Stimulated activated CD8-positive, alpha-beta memory T cell treated with anti-CD3 and anti-CD28 coated beads, Interleukin-7, amount 100 ng/mL, for 1 hour (primary cell): ENCODE results near the gene MRPL36.
"Not testable (repeated sequence)": the region's sequence is repeated elsewhere in the genome, so short reads cannot be mapped to it uniquely, and the experiment has no call there.

Experiments used
- DNase-seq, 2 donors: peaks; one replicate each; pipeline ENCODE4 v3.0.0-alpha.2; 2020; ENCODE audit warnings: low read depth in 2 of 2

The MRPL36 gene

DNA sequence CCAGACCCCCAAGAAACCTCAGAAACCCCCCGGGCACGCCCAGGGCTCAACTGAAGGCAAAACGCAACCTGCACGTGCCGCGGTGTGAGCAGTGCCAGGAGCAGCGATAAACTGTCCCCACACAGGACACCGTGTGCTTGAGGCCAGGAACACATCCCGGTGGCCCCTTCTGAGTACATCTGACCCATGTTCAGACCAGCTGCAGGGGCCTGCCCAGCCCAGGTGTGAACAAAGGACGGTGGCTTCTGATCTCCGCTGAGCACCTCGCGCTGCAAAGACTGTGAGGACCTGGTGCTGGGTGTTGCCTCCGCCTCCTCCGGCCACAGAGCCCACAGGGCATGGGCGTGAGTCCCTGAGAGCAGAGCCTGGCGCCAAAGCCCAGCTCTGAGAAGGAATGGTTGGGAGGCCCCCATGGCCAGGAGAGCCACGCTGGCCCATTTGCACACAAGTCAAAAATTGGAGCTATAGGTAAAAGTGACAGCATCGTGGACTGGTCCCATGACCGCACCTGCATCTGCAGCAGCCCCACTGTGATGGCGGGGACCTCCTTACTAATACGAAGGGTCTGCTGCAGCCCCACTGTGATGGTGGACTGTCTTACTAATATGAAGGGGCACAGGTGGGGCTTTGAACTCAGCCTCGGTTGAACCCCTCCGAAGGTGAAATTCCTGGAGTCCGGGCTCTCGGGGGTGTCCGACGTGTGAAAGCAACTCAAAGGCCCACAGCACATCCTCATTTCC is 33.0 kb upstream of the MRPL36 start:
- no peak for DNase-seq

DNA sequence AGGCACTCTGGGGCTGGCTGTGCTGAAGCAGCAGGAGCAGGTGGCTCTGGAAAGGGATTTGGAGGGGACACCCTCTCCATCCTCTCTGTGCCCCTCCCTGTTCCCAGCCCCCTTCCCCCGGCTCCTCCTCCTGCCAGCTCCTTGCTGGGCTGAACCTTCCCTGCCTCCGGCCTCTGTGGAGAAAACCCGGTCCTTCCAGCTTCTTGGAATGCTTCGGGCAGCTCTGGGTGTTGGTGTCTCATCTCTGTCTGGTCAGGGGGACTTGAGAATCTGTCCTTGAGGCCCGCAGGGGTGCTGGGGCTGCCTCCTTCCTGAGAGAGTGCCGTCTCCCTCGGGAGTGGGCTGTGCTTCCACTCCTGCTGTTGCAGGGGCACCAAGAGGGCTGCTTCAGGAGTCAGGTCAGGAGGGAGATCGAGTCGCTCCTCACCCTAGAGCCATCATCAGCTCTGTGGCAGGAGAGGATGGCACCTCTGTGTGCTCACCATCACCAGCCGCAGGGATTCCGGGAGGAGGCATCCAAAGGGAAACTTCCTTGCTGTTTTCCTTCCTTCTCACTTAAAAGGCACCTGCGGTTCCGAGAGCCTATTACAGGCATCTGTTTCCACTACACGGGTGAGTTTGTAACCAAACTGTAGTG is 32.2 kb upstream of the MRPL36 start:
- no peak for DNase-seq

DNA sequence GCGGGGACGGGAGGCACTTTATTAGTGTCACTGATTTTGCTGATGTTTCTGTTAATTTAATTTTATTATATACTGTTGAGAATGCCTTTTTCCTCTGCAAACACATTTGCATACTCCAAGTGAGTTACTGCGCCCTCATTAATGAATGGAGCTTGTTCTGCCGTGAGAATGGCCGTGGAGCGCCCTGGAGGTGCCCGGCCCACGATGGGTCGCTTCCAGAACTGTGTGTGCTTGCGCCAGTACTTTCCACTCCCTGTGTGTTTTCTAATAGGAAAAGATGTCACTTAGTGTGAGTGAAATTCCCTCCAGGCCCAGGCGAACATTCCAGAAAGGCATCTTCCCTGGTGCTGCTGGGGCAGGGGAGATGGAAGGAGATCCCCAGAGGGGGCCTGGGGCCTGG is 31.6 kb upstream of the MRPL36 start:
- no peak for DNase-seq

DNA sequence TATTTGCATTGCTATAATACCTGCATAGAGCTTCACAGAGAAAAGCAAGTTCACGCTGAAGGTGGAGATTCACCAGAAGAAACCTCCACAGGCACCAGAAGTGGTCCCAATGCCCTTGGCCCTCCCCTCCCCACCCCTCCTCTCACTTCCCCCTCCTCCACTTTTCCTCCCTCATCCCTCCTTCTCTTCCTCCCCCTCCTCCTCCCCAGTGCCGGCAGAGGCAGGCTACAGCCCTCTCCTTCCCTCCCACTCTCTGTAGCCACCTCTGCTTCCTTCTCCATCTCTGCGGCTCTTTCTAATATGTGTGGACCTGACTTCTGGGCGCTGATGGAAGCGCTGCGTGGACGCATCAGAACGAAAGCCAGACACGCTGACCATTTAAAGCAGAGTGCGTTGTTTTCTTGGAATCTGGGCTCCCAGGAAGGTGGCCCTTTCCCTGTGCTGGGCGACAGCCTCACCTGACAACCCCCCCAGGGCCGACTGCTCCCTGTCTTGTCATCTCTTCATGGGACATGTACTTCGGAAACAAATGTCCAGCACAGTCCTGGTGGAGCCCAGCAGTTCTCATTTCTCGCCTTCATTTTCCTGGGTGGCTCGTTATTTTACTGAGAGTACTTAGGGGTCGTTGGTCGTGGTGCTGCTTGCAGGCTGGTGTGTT is 31.1 kb upstream of the MRPL36 start:
- no peak for DNase-seq

DNA sequence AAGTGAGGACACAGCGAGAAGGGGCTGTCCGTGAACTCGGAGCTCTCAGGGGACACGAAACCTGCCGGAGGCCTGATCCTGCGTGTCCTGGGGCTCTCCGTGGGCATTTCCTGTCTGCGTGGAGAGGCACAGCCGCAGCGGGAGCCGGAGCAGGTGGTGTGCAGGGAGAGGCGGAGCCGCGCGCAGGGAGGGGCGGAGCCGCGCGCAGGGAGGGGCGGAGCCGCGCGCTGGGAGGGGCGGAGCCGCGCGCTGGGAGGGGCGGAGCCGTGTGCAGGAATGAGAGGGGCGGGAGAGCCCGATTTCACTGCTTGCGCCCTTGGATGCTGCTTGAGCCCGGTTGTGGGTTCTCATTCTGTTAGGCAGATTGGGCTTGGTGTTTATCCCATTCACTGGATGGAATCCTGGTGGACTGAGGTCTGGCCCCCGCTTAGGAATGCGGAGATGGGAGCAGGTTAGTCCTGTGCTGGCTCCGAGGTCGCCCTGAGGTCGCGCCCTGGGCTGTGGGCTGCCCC is 28.3 kb upstream of the MRPL36 start:
- no peak for DNase-seq

DNA sequence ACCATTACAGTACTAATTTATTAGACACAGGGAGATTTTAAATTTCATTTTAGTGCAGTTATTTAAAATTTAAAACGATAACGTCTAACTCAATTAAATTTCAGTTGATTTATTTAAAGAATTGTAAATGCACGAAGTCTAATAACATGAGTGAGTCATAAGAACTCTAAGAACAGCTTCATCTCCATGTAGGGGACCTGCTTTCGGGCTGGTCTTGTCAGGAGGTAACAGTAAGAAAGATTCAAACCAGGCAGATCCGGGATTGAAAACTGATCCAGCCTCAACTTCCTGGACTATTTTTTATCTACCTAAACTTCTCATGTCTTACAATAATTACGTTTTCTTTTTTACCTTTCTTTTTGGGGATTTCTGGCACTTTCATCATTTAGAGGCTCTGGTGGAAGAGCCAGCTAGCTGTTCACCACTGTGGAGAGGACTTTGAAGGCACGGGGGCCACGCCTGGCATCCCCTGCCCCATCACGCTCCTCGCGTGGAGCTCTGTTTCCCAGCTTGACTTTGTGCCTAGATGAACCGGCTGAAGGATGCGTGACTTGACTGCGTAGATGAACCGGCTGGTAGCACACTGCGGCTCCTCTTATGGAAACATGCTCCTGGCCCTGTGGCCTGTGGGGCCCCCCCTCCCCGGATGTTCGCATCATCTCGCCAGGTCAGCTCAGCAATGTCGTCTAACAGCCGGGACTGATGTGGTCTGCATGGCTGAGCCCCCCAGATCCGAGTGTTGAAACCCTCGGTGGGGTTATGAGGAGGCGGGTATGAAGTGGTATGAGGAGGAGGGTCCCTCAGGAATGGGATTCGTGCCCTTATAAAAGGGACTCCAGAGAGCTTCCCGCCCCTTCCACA is 27.6 kb upstream of the MRPL36 start:
- no peak for DNase-seq

DNA sequence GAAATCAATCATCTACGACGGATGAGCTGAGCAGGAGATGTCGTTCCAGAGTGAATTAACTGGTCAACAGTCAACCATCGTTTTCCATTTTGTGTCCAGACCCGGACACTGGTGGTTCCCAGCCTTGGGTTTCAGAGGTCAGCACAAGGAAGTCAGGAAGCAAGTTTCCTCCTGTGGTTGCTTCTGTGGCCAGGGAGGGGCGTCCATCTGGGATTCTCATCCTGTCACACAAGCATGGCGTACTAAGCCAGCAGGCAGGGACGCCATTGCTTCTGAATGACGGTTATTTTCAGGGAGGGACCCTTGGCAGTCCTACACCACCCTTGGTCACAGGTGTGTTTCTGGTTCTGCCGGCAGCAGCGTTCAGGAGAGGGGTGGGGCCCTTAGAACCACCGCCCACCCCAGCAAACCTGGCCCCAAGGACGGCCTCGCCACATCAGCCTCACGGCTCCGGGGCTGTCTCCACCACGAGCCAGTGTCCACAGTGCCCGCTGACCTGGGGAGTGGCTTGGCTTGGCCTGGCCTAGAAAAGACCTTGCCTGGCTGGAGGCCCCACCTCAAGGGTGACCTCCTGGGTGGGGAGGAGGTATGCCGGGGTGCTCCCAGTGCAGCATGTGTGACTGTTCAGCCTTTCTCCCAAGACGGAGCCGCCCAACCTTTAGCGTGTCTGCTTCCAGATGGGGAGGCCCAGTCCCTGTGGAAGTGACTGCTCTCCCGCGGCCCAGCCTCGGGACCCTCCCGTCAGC is 26.8 kb upstream of the MRPL36 start:
- DNase-seq = no peak

DNA sequence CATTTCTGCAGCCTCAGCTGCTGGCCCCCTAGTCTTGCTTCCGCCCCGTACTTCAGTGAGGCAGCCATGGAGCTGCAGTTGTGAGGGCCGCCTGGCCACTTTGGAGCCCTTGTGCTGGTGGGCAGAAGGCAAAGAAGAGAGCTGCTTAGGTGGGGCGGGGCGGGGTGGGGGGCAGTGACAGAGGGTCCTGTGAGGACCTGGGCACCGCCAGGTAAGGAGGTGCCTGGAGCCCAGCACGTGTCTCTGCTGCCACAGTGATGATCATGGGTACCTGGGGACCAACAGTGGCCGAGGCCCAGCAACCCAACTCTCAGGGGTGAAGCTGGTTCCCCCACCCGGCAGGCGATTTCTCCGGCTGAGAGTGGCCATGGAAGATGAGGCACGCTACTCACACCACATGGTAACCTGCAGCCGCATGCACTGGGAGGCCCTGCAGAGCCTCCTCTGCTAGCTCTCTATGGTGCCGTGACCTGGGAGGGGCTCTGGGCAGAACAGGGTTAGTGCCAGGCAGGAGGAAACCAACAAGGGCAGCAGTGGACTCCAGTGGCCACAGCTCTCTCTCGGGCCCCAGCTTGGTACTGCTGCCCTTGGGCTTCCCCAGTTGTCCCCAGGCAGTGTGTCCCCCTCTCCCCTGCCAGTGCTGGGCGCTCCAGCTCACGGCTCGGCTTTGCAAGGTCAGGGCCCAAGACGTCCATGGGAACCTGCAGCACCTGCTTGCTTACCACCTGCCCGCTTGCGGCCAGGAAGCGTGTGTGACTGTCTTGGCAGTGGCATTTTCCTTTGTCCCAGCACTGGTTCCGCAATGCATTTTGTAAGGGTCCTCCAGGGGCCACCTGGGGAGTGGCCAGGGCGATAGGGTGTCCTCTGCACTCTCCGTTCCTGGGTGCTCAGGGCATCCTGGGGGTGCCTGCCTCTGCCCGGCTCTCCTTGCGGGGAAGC is 25.5 kb upstream of the MRPL36 start:
- no peak for DNase-seq

DNA sequence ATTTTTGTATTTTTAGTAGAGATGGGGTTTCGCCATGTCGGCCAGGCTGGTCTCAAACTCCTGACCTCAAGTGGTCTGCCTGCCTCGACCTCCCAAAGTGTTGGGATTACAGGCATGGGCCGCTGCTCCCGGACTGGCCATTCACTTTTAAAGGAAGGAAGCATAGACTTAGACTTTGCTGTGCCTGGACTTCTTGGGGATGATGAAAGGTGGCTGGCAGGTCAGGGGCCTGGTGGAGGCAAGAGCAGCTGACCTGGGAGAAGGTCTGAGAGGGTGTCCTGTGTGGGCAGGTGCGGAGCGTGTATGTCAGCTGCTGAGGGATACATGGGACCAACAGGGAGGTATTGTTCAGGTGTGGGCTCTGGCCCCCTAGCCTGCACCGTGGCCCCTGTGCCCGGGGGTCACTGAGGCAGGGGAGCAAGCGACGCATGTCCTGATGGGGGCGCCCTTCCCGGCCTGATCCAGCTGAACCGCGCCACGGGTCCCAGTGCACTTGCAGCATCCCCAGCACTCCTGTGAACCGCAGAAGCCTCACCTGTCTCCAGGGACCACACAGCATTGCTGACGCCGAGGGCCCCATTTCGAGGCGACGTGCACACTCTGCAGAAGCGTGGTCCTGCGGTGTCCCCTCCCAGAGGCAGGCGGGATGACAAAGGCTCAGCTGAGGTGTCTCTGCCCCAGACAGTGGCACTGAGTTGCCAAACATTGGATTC is 24.6 kb upstream of the MRPL36 start:
- DNase-seq = no peak

DNA sequence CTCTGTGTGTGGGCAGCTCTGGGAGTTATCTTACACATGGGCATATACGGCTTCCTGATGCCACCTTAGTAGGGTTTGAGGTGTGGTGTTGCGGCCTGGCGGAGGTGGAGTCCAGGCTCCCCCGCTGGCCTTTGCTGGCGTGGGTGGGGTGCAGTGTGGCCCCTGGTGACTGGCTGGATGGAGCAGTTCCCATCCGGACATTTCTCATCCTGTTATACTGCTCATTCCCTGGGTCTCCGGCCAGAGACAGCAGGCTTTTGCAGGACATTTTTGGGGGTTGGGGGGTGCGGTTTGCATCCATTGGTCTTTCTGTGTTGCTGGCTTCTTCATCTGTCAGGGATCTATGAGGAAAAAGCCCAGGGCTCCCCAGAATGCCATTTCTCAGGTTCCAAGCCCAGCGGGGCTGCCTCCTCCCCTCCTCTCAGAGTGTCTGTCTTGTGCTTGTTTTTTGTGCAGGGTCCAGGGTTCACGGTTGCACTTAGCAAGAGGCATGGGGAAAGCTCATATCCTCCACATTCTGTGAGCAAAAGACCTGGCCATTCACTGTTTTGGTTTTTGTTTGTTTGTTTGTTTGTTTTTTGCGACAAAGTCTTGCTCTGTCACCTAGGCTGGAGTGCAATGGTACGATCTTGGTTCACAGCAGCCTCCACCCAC is 23.9 kb upstream of the MRPL36 start:
- no peak for DNase-seq

DNA sequence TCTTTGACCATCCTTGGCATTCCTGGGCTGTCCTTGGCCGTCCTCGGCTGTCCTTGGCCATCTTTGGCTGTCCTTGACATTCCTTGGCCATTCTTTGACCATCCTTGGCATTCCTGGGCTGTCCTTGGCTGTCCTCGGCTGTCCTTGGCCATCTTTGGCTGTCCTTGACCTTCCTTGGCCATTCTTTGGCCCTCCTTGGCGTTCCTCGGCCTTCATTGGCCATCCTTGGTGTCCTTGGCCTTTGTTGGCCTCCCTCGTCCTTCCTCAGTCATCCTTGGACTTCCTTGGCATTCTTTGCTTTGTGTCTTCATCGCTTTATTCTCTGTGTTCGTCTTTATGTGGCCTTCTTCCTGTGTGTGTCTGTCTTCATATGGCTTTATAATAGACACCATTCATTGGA is 22.2 kb upstream of the MRPL36 start:
- DNase-seq = no peak

DNA sequence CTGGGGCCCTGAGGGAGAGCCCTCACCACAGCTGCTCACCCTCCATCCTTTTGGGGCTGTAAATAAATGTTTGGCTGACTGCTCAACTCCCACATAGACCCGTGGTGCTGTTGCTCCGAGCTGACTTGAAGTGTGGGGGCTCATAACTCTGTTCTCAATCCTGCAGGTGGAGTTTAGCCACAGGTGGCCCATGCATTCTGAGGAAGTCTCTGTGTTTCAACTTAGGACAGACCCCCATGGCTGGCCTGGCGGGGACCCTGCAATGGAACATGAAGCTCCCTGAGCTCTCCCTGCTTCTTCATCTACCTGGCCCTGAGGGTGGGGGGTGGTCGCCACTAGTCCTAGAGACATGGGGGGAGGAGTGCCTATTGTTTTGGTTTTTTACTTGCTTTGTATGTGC is 21.3 kb upstream of the MRPL36 start:
- DNase-seq = no peak

DNA sequence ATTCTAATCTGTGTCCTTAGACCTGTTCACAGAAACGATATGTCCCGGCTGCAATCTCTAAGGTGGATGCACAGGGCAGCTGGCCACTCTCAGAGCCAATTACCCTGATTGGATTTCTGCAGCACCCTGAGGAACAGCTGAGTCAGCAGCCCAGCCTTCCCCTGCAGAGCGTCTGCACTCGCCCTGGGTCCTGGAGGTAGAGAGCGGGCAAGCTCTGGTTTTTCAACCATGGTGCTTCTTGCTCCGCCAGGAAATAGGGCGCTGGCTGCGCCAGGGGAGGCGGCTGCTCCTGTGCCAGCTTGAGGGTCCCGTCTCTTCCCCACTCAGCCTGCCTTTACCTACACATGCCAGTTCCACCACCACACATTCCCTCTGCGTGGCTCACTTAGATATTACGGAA is 20.7 kb upstream of the MRPL36 start:
- DNase-seq = no peak

DNA sequence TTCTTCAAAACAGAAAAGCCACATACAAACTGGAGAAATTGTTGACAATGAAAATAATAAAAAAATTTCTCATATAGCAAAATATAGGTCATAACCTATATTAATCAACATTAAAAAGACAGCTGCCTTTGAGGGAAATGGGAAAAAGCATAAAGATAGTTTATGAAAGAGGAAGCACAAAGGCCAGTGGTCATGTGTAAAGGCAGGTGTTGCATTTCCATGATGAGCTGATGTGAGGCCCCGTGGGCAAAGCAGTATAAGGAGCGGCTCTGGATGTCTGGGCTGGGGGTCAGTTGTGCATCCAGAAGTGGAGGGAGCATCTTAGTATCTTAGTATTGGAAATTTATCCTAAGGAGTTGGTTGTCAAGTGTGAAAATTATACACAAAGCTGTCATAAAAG is 19.8 kb upstream of the MRPL36 start:
- DNase-seq = no peak

DNA sequence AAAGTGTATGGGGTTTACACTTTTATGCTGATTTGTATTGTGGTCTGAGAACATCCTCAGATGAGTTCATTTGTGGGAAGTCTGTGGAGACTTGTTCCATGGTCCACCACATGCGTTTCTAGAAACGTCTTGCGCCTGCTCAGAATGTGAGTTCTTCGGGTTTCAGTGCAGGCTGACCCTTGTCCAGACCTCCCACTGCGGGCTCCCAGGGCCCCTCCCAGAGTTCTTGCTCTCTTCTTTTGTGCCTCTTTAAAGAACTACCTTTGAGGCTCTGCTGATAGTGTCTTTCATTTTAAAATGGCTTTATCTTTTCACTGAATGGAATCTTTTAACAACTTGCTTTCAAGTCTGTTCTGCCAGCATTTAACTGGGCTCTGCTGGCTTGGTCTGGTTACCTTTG is 19.1 kb upstream of the MRPL36 start:
- DNase-seq = no peak

DNA sequence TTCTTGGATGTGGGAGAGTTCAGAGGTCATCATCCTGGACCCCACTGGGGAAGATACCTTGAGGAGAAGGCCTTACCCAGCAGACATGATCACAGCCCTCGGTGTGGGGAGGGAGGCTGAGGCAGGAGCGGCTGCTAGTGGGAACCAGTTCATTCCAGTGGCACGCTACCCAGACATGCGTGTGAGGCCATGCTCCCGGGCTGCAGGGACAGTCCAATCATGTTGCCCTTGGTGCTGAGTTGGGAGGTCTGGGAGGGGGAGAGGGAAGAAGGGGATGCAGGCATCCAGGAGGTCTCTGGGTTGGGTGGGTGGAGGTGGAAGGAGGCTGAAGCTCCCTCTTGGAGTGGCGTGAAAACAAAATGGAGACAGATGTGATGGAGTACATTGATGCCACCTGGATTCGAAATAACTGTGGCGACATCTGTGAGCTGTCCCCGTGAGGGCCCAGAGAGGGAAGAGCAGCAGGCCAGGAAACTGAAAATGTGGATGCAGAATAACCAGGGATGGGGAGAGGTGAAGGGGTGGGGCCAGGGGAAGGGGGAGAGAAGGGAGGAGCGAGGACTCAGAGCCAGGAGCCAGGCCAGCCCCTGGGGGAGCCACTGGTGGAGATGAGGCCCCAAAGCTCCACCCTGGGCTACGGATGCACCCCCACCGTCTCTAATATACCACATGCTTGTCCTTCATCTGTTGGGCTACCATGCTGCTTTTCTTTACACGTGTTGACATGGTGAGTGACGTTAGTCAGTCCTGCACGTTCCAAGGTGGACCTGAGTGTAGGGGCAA is 17.8 kb upstream of the MRPL36 start:
- no peak for DNase-seq

DNA sequence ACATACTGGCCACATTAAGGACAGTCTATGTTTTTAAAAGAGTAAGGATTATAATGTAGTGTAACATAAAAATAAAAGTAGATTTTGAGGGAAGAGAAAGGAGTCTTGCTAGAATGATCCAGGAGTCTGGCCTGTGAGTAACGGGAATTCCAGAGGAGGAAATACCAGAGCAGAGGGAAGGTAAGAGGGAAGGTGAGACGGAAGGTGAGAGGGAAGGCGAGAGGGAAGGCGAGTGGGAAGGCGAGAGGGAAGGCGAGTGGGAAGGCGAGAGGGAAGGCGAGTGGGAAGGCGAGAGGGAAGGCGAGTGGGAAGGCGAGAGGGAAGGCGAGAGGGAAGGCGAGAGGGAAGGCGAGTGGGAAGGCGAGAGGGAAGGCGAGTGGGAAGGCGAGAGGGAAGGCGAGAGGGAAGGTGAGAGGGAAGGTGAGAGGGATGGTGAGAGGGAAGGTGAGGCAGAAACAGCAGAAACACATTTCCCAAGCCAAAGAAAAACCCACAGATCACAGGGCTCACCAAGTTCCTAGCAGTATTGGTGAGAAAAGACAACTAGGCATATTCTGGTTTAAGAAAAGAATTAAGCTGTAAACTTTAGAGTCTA is 17.0 kb upstream of the MRPL36 start:
- not testable (repeated sequence) for DNase-seq

DNA sequence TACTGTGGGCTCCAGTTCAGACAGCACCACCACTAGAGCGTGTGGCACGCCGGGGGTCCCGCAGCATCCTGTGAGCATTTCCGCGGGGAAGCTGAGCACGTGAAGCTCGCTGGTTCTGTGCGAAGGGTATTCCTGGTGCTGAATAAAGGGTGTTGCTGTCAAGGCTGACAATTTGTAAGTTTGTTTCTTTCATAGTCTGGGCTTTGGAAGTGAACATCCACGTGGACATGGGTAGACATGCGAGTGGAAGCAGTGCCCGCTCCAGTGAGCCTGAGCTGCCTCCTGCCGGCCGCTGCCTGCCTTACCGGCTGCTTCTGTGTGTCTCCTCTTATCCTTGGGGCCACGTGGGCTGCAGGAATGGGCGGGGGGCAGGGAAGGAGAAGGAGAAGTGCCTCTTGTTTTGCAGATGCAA is 16.2 kb upstream of the MRPL36 start:
- no peak for DNase-seq
